Inflammatory macrophage treated with lipopolysaccharide for 4 hours (primary cell): ENCODE data around the gene MCF2L.
"Not testable (repeated sequence)": the region's sequence is repeated elsewhere in the genome, so short reads cannot be mapped to it uniquely, and the experiment has no call there.

ENCODE experiments used
- DNase-seq: peaks from one replicate; pipeline ENCODE4 v3.0.0-alpha.2; 2020

Gene MCF2L

GRCh38 chr13:113017506-113018215 is 48.6 kb downstream of the MCF2L start:
- DNase-seq: no peak

- no peak for DNase-seq
These were observed 49.9 kb downstream of the MCF2L start for GRCh38 chr13:113018676-113019465.

GRCh38 chr13:113020323-113021080 is 51.5 kb downstream of the MCF2L start:
- DNase-seq: peak; percentile 2

GRCh38 chr13:113021391-113021790 is 52.4 kb downstream of the MCF2L start:
- no peak for DNase-seq

GRCh38 chr13:113021811-113022210 is 52.8 kb downstream of the MCF2L start:
- no peak for DNase-seq

GRCh38 chr13:113022391-113022744 is 53.4 kb downstream of the MCF2L start:
- DNase-seq: no peak

GRCh38 chr13:113022745-113023574 is 53.9 kb downstream of the MCF2L start:
- no peak for DNase-seq

- DNase-seq: no peak
These were observed 54.8 kb downstream of the MCF2L start for GRCh38 chr13:113023694-113024430.

- DNase-seq: no peak
These were observed 55.5 kb downstream of the MCF2L start for GRCh38 chr13:113024466-113024865.

GRCh38 chr13:113026391-113026910 is 57.4 kb downstream of the MCF2L start:
- DNase-seq: no peak

- no peak for DNase-seq
These were observed 58.1 kb downstream of the MCF2L start for GRCh38 chr13:113027095-113027494.

GRCh38 chr13:113027566-113027965 is 58.6 kb downstream of the MCF2L start:
- DNase-seq: no peak

- DNase-seq: no peak
These were observed 59.5 kb downstream of the MCF2L start for GRCh38 chr13:113028336-113029060.

GRCh38 chr13:113029061-113029445 is 60.0 kb downstream of the MCF2L start:
- no peak for DNase-seq

GRCh38 chr13:113029487-113030258 is 60.7 kb downstream of the MCF2L start:
- peak; percentile 15 for DNase-seq

GRCh38 chr13:113030259-113030640 is 61.2 kb downstream of the MCF2L start:
- DNase-seq: not testable (repeated sequence)

- DNase-seq: no peak
These were observed 62.5 kb downstream of the MCF2L start for GRCh38 chr13:113031465-113031864.

- no peak for DNase-seq
These were observed 63.3 kb downstream of the MCF2L start for GRCh38 chr13:113032291-113032690.

GRCh38 chr13:113033054-113033850 is 64.2 kb downstream of the MCF2L start:
- DNase-seq: no peak
